ENCODE measurements around the gene TMSB15A. TPM values are rescaled to one million over a fixed set of nuclear protein-coding genes. Genes with fewer than 3 reads are reported as not detected.
A peak's percentile ranks its signal among the peaks of the same experiment; 100 is the strongest.
"Not testable (repeated sequence)": the region's sequence is repeated elsewhere in the genome, so short reads cannot be mapped to it uniquely, and the experiment has no call there.

The TMSB15A gene
- total and polyA plus RNA-seq, 2 of the 4 experiments (the other 2 are of a cell fraction) = 13.6 to 30.5 TPM

GRCh38 chrX:102470215-102470614 lies 46.3 kb downstream of the TMSB15A start:
- H2BK120ac ChIP-seq (ENCODE audit: low read depth, low read length); H2BK20ac ChIP-seq (ENCODE audit: low read depth, low read length); H3K4ac ChIP-seq (ENCODE audit: low read depth, low read length); H2BK5ac ChIP-seq (ENCODE audit: low read depth, low read length, poor library complexity, severe bottlenecking); H3K4me3 ChIP-seq (ENCODE audit: insufficient read depth, low read depth, low read length); H3K18ac ChIP-seq (ENCODE audit: low read depth, low read length); in situ Hi-C loops (cut with MboI; ENCODE audit: low sequenced_read_pairs); H2AK5ac ChIP-seq (ENCODE audit: low read depth, low read length); H3K4me2 ChIP-seq (ENCODE audit: low read depth, low read length); H2AK9ac ChIP-seq (replicated peaks; ENCODE audit: low read depth, low read length, poor library complexity); POLR2A ChIA-PET (ENCODE audit: unreplicated experiment); H4K5ac ChIP-seq (ENCODE audit: low read depth, low read length); CTCF ChIA-PET; intact Hi-C loops (cut with micrococcal nuclease); H3K27ac ChIP-seq (ENCODE audit: insufficient read depth, low read length); H3K9me1 ChIP-seq (ENCODE audit: insufficient read depth, low read length); H3K79me1 ChIP-seq (ENCODE audit: low read depth in 1 of 2, low read length in 2 of 2); H3K14ac ChIP-seq (replicated peaks; ENCODE audit: low read depth, low read length); H3K27me3 ChIP-seq (ENCODE audit: control insufficient read depth, insufficient read depth, low read length); H2BK15ac ChIP-seq (ENCODE audit: low read depth, low read length); H3K36me3 ChIP-seq (ENCODE audit: control insufficient read depth, insufficient read depth, low read length); H3K23ac ChIP-seq (ENCODE audit: low read depth, low read length); H3K56ac ChIP-seq (ENCODE audit: extremely low read depth, insufficient read depth, low read length); H4K8ac ChIP-seq (ENCODE audit: low read depth in 2 of 2, low read length in 2 of 2); DNase-seq; H4K91ac ChIP-seq (ENCODE audit: insufficient read depth, low read depth, low read length); H3K4me1 ChIP-seq (ENCODE audit: control insufficient read depth, insufficient read depth, low read length); dilution Hi-C loops (cut with HindIII; ENCODE audit: low sequenced_read_pairs, unreplicated experiment); H2AFZ ChIP-seq (replicated peaks; ENCODE audit: low read length, poor library complexity); H4K20me1 ChIP-seq (ENCODE audit: insufficient read depth, low read length); H3K9ac ChIP-seq (ENCODE audit: low read depth, low read length); BruUV-seq (replicated peaks); H3K9me3 ChIP-seq (ENCODE audit: control insufficient read depth, insufficient read depth, low read length): not testable (repeated sequence)
- no CpG with 5 or more reads among the region's 3 CpGs for WGBS, 2 experiments (ENCODE audit: extremely low coverage in 2 of 2, insufficient read length in 1 of 2)
- ATAC-seq (ENCODE audit: low read depth) = peak; percentile 49; the same call in 1 of the 2 replicates

Other genes with a start within 250 kb of the TMSB15A start
- gene NXF2B, start 76.7 kb downstream of the TMSB15A start, total RNA-seq (2012; rRNA removed) = not detected in 2 replicates
- not detected in 2 replicates for gene NXF2B, start 76.7 kb downstream of the TMSB15A start, polyA plus RNA-seq (2012; rRNA removed)
- not detected in 2 replicates for gene TCP11X2, start 44.9 kb downstream of the TMSB15A start, total RNA-seq (2012; rRNA removed)
- not detected in 2 replicates for gene TCP11X2, start 44.9 kb downstream of the TMSB15A start, polyA plus RNA-seq (2012; rRNA removed)
- 20.8 and 24.9 TPM in 2 replicates for gene ARMCX5, start 82.8 kb upstream of the TMSB15A start, total RNA-seq (2012; rRNA removed)
- 9.6 and 12.2 TPM in 2 replicates for gene ARMCX5, start 82.8 kb upstream of the TMSB15A start, polyA plus RNA-seq (2012; rRNA removed)
- gene GPRASP1, start 134.7 kb upstream of the TMSB15A start, total RNA-seq (2012; rRNA removed) = 1.3 and 1.7 TPM in 2 replicates
- gene GPRASP1, start 134.7 kb upstream of the TMSB15A start, polyA plus RNA-seq (2012; rRNA removed) = 1.2 and 1.5 TPM in 2 replicates
- gene GPRASP2, start 195.7 kb upstream of the TMSB15A start, total RNA-seq (2012; rRNA removed) = 23.6 and 24.7 TPM in 2 replicates
- gene GPRASP2, start 195.7 kb upstream of the TMSB15A start, polyA plus RNA-seq (2012; rRNA removed) = 9.0 and 9.4 TPM in 2 replicates
- gene GPRASP3, start 204.0 kb upstream of the TMSB15A start, total RNA-seq (2012; rRNA removed) = 6.9 and 8.1 TPM in 2 replicates
- 1.4 and 2.2 TPM in 2 replicates for gene GPRASP3, start 204.0 kb upstream of the TMSB15A start, polyA plus RNA-seq (2012; rRNA removed)